Measurements from ENCODE around the gene PRKCE. TPM values are rescaled to one million over a fixed set of nuclear protein-coding genes. Genes with fewer than 3 reads are reported as not detected.

The PRKCE gene
- total and polyA plus RNA-seq, 7 donors: 3.0 to 22.8 (median 16.1) TPM

DNA sequence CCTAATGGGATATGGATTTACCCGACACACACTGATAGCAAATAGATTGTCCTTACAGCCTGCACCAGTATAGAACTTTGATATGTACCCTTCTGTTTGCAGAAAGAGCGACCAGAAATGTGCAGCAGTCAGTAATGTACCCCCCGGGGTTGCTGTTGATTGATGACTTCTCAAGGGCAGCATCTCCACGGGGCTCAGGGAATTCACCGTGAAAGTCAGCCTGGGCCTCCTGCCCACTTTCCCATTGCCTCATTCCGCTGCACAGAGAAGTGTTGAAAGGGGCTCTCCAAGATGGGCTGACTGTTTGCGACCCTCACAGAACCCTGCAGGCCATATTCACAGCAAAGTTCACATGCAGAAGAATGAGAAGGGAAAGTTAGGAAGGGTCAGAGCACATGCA lies 241.3 kb downstream of the PRKCE start:
- no peak overlapping the region for H3K27ac ChIP-seq
- H3K4me1 ChIP-seq: no peaks in the 10 kb centered on the region
- no peak overlapping the region for H3K4me3 ChIP-seq
- ATAC-seq: peak in 2 of 4 donors; percentile 22 to 26
- intact Hi-C loops (cut with DNase I): no loop called here
- no peak for DNase-seq
- TF ChIP-seq, protein P1, sequence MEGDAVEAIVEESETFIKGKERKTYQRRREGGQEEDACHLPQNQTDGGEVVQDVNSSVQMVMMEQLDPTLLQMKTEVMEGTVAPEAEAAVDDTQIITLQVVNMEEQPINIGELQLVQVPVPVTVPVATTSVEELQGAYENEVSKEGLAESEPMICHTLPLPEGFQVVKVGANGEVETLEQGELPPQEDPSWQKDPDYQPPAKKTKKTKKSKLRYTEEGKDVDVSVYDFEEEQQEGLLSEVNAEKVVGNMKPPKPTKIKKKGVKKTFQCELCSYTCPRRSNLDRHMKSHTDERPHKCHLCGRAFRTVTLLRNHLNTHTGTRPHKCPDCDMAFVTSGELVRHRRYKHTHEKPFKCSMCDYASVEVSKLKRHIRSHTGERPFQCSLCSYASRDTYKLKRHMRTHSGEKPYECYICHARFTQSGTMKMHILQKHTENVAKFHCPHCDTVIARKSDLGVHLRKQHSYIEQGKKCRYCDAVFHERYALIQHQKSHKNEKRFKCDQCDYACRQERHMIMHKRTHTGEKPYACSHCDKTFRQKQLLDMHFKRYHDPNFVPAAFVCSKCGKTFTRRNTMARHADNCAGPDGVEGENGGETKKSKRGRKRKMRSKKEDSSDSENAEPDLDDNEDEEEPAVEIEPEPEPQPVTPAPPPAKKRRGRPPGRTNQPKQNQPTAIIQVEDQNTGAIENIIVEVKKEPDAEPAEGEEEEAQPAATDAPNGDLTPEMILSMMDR (IDR thresholded peaks at IDR 0.05): no peak
- no peaks in the 10 kb centered on the region for H3K9me3 ChIP-seq
- no peaks in the 10 kb centered on the region for H3K36me3 ChIP-seq (ENCODE audit: insufficient read depth in 1 of 2, low read depth in 1 of 2)
- no peaks in the 10 kb centered on the region for H3K27me3 ChIP-seq (ENCODE audit: insufficient read depth in 3 of 3, low read length in 2 of 3)
- WGBS, 3 donors: 40 to 46% (median 44%) methylated on average over 7 of the region's 7 CpGs

DNA sequence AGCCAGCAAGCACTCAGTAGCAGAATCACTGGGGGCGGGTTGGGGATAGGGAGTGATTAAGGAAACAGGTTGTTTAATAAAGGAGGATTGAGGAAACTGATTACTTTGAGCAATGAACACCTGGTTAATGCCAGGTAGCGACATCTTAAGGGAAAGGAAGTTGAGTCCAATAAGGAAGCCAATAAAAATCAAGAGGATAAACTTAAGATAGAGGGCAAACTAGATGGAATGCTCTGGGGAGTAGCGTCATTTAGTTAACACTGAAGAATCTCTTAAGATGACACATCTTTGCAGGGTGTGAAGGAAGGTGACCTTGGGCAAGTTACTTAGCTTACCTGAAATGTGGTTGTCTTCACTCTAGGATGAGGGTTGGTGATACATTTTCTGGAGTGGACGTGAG lies 242.7 kb downstream of the PRKCE start:
- no peak for ATAC-seq
- Histone ChIP-seq H3K4me1 (no peaks in the 10 kb centered on the region), H3K27ac (no peak overlapping the region), H3K9me3 (no peaks in the 10 kb centered on the region), H3K27me3 (ENCODE audit: insufficient read depth in 3 of 3, low read length in 2 of 3) (no peaks in the 10 kb centered on the region), H3K4me3 (no peak overlapping the region), H3K36me3 (ENCODE audit: insufficient read depth in 1 of 2, low read depth in 1 of 2) (no peaks in the 10 kb centered on the region)
- intact Hi-C loops (cut with DNase I): no loop called here
- DNase-seq: no peak
- TF ChIP-seq, protein P1 (IDR thresholded peaks at IDR 0.05): no peak
- 92 to 99% (median 96%) methylated on average over 4 of the region's 4 CpGs for WGBS, 3 donors

DNA sequence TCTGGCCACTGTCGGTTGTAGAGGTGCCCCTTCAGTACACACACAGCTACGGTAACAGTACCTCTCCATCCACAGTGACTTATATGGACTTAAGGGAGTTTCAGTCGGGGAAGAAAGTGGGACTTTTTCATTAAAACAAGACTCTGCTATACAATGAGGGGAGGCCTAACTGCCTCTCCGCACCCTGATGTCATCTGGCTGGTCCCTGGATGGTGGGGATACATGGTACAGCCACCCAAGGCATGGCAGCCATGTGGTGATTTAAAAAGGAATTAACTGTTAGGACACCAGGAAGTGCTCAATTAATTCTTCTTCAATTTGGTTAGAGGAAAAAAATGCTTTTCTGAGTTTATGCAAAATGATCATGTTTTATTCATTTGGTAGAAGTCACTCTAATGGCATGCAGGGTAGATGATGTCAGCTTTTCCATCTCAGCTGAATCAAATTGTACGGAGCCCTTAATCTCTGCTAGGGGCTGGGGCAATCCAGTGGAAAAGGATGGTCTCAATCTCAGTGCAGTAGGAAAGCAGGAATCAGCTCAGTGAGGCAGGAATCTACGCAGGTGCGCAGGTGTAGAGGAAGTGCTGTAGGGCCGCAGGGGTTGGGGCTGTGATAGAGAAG lies 243.9 kb downstream of the PRKCE start:
- DNase-seq: no peak
- no peaks in the 10 kb centered on the region for H3K9me3 ChIP-seq
- no peaks in the 10 kb centered on the region for H3K36me3 ChIP-seq (ENCODE audit: insufficient read depth in 1 of 2, low read depth in 1 of 2)
- H3K27ac ChIP-seq: no peak overlapping the region
- H3K27me3 ChIP-seq (ENCODE audit: insufficient read depth in 3 of 3, low read length in 2 of 3): no peaks in the 10 kb centered on the region
- no peak overlapping the region for H3K4me3 ChIP-seq
- 91 to 93% (median 92%) methylated on average over 8 of the region's 8 CpGs for WGBS, 3 donors
- no peak for ATAC-seq
- intact Hi-C loops (cut with DNase I): no loop called here
- TF ChIP-seq, protein P1 (IDR thresholded peaks at IDR 0.05): no peak
- no peaks in the 10 kb centered on the region for H3K4me1 ChIP-seq

DNA sequence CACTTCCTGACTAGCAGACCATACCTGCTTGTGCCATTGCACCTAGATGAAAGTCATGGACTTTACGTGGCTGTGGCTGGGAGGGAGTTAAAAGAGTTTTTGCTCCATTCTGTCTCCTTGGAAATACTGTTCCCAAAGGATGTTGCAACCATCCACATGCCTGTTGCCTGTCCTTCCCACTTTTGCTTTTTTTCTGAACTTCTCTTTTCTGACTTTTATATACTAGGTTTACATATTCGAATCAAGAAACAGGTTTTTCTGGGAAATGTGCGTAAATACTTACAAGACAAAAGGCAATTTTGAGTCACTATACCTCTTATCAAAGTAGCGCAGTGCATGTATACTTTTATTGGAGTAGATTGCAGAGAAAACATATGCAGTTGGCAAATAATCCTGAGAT lies 244.8 kb downstream of the PRKCE start:
- H3K27ac ChIP-seq: no peak overlapping the region
- WGBS, 3 donors: 85 to 91% (median 88%) methylated on average over 4 of the region's 4 CpGs
- intact Hi-C loops (cut with DNase I): no loop called here
- no peak for DNase-seq
- H3K4me1 ChIP-seq: no peaks in the 10 kb centered on the region
- H3K27me3 ChIP-seq (ENCODE audit: insufficient read depth in 3 of 3, low read length in 2 of 3): no peaks in the 10 kb centered on the region
- no peaks in the 10 kb centered on the region for H3K9me3 ChIP-seq
- TF ChIP-seq, protein P1 (IDR thresholded peaks at IDR 0.05): no peak
- ATAC-seq: no peak
- H3K36me3 ChIP-seq (ENCODE audit: insufficient read depth in 1 of 2, low read depth in 1 of 2): no peaks in the 10 kb centered on the region
- H3K4me3 ChIP-seq: no peak overlapping the region

DNA sequence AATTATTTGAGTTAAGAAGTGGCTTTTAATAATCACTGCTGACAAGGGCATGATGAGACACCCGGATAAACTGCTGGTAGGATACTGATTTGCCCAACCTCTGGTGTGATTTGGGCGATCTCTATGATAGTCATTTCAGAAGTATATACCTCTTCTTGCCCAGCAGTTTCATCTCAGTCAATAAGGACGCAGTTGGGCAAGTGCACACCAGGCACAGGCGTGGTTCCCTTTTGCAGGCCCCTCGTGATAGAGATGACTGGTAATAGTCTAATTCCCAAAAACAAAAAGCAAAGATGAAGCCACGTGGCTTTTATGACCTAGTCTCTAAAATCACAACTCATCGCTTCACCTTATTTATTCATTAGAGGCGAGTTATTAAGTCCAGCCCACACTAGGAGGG lies 246.4 kb downstream of the PRKCE start:
- Histone ChIP-seq H3K27me3 (ENCODE audit: insufficient read depth in 3 of 3, low read length in 2 of 3) (no peaks in the 10 kb centered on the region), H3K4me1 (no peaks in the 10 kb centered on the region), H3K4me3 (no peak overlapping the region), H3K9me3 (no peaks in the 10 kb centered on the region), H3K27ac (no peak overlapping the region), H3K36me3 (ENCODE audit: insufficient read depth in 1 of 2, low read depth in 1 of 2) (no peaks in the 10 kb centered on the region)
- ATAC-seq (no peak), DNase-seq (no peak)
- TF ChIP-seq, protein P1 (IDR thresholded peaks at IDR 0.05): no peak
- WGBS, 3 donors: 94 to 96% (median 96%) methylated on average over 8 of the region's 8 CpGs
- intact Hi-C loops (cut with DNase I): no loop called here

Data from psoas muscle (tissue), 8 donors.